ENCODE measurements around the gene KANTR. TPM values are rescaled to one million over a fixed set of nuclear protein-coding genes. Genes with fewer than 3 reads are reported as not detected.

KANTR gene
- total RNA-seq, 1 donor from 2014 or later, result 8.2 TPM

DNA sequence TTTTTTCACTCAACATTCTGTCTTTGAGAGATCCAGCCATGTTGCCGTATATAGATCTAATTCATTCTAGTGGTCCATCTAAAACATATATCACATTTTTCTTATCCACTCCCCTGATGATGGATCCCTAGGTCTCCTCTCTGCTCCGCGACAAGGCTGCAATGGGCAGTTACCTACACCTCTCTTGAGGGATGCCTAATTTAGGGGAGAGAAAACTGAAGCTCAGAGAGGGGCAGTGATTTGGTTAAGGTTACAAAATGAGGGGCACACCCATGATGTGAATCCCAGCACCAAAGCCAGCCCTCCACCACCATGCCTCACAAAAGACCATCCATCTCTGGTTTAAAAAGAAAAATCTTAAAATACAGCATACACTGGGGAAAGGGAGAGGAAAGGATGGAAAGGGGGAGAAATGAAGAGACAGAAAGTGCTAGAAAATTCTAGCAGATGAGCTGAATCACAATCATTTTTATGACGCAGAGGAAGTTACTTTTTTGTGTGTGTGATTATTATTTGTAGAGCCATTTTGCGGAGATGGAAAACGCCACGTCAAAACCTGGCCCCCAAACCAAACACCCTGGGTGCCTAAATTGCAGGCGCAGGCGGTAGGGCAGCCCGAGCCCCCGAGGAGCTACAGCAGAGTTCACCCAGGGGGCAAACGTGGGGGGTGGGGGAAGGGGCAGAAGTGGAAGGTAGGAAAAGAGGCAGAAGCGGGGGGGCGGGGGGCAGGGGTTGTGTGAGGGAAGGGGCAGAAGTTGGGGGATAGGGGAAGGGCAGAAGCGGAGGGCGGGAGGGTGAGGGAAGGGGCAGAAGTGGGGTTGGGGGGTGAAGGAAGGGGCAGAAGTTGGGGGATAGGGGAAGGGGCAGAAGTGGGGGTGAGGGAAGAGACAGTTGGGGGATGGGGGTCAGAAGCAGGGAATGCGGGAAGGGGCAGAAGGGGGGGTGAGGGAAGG is 13.0 kb upstream of the KANTR start:
- no peak for DNase-seq (ENCODE audit: extremely low read depth, low read depth, low spot score)

DNA sequence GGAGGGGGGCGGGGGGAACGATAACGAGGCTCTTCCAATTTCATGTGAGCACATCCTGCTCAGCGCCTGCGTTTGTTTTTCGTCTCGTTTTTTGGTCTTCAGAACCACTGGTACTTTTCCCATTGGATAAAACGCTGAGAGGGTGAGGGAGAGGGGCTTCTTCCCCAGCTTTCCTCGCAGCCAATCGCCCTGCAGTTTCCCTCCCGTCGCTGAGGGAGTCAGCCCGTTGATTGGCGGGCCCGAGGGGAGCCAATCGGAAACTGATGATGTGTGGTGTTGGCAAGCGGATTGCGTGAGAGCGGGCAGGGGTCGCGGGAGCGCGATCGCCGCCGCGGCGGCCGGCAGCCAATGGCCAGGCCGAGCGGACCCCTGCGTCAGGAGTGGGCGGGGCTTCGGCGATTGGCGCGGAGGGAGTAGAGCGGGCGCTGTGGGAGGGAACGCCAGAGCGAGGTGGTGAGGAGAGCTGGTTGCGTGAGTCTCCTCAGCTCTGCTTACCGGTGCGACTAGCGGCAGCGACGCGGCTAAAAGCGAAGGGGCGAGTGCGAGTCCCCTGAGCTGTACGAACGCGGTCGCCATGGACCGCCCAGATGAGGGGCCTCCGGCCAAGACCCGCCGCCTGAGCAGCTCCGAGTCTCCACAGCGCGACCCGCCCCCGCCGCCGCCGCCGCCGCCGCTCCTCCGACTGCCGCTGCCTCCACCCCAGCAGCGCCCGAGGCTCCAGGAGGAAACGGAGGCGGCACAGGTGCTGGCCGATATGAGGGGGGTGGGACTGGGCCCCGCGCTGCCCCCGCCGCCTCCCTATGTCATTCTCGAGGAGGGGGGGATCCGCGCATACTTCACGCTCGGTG is 11.8 kb upstream of the KANTR start, which contains the start of gene TSPYL2:
Gene TSPYL2 (plus strand): TSS at position 443 of the 848 bp plus-strand sequence. CDS start 132 bp downstream, at position 575.
- peak; percentile 48 for DNase-seq (ENCODE audit: extremely low read depth, low read depth, low spot score)

DNA sequence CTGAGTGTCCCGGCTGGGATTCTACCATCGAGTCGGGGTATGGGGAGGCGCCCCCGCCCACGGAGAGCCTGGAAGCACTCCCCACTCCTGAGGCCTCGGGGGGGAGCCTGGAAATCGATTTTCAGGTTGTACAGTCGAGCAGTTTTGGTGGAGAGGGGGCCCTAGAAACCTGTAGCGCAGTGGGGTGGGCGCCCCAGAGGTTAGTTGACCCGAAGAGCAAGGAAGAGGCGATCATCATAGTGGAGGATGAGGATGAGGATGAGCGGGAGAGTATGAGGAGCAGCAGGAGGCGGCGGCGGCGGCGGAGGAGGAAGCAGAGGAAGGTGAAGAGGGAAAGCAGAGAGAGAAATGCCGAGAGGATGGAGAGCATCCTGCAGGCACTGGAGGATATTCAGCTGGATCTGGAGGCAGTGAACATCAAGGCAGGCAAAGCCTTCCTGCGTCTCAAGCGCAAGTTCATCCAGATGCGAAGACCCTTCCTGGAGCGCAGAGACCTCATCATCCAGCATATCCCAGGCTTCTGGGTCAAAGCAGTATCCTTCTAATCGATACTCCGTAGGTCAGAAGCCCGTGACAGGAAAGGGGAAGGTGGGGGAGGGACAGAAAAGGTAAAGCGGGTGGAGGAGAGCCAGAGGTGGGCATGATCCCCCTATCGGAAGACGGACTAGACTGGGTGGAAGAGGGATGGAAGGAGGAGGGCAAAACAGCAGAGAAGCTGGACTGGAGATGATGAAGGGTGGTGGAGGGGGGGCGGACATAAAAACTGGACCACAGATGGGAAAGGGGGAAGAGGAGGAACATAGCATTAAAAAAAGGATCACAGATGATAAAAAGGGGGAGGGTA is 10.9 kb upstream of the KANTR start:
- no peak for DNase-seq (ENCODE audit: extremely low read depth, low read depth, low spot score)

DNA sequence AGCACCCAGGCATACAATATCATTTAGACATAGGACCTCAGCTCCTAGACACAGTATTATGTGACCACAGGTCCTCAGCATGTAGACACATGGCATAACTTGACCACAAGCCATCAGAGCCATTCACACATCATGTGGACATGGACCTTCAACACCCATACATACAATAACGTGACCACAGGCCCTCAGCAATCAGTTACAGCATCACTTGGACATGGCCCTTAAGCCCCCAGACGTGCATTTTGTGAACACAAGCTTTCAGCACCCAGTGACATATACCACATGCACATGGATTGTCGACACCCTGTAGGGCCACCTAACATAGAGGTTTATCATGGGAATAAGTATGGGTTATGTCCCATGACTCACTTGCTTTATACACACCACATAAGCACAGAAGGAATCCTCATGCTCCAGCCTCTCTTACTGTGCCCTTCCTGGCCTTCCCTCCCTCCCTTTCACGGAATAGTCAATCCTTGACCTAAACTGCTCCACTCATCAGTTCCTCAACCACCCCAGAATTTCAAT is 9.8 kb upstream of the KANTR start:
- DNase-seq (ENCODE audit: extremely low read depth, low read depth, low spot score), result no peak

DNA sequence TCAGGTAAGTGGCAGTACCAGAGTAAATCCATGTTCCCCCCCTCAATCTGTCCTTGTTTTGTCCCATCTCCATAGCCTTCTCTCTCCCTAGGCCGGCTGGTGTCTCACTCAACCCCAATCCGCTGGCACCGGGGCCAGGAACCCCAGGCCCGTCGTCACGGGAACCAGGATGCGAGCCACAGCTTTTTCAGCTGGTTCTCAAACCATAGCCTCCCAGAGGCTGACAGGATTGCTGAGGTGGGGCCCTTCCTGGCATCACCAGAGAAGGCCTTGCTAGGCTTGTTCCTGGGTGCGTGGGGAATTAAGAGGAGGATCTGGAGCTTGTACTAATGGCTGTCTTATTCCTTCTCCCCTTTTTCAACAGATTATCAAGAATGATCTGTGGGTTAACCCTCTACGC is 9.1 kb upstream of the KANTR start:
- DNase-seq (ENCODE audit: extremely low read depth, low read depth, low spot score), result no peak

DNA sequence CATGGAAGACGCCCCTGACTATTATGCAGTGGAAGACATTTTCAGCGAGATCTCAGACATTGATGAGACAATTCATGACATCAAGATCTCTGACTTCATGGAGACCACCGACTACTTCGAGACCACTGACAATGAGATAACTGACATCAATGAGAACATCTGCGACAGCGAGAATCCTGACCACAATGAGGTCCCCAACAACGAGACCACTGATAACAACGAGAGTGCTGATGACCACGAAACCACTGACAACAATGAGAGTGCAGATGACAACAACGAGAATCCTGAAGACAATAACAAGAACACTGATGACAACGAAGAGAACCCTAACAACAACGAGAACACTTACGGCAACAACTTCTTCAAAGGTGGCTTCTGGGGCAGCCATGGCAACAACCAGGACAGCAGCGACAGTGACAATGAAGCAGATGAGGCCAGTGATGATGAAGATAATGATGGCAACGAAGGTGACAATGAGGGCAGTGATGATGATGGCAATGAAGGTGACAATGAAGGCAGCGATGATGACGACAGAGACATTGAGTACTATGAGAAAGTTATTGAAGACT is 8.2 kb upstream of the KANTR start:
- DNase-seq (ENCODE audit: extremely low read depth, low read depth, low spot score), result no peak

DNA sequence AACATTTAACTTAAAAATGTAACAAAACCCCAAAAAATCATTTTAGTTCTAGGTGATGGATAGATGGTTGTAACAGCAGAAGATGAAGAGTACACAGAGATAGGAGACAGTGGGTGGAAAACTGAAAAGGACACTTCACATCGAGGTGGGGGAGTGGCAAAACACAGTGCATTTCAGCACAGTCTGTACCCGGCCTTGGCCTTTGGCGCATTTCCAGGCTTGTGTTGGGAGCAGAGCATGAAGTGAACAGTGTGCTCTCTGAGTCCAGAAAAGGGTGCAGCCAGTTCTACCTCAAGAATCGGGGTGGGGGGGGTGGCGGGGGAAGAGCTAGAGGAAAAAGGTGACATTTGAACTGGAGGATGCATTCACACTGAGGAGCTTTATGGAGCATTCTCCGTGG is 7.5 kb upstream of the KANTR start:
- no peak for DNase-seq (ENCODE audit: extremely low read depth, low read depth, low spot score)

DNA sequence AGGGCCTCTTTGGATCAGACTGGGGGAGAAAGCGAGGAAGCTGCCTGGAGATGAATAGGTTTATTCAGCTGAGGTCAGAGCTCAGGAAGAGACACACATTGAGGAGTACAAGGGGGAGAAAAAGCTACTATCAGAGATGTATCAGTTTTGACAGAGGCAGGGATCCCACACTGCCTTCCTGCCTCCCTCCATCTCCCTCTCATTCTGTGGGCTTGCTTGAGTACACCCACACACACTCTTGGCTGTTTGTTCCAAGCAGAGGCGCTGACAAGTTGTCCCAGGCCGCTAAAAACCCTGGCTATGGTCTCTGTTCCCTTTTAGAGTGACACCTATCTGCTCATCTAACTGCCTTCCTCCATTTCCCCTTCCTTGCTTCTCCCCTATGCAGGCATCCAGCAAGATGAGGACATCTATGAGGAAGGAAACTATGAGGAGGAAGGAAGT is 6.5 kb upstream of the KANTR start:
- DNase-seq (ENCODE audit: extremely low read depth, low read depth, low spot score), result no peak

DNA sequence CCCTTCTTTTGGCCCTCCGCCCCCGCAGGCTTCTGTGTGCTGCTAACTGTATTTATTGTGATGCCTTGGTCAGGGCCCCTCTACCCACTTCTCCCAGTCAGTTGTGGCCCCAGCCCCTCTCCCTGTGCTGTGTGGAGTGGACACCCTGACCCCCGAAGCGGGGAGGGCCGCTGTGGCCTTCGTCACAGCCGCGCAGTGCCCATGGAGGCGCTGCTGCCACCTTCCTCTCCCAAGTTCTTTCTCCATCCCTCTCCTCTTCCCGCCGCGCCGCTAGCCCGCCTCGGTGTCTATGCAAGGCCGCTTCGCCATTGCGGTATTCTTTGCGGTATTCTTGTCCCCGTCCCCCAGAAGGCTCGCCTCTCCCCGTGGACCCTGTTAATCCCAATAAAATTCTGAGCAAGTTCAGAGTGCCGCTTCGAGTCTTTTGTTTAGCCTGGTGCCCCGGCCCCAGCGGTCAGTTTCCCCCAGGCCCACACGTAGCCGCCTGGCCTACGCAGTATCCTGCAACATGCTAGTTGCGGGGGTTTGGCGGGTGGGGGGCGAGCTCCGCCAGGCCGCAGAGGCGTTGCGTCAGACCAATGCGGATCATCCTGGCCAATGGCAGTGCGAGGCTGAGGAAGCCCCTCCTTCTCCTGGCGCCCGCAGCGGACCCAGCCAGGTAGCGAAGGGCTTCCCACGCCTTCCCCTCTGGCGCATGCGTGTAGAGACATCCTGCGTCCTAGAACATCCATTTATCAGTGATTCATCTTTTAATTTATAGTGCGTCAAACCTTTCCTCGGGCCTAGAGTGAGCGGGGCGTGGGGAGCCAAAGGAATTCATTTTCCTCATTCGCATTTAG is 5.6 kb upstream of the KANTR start:
- no peak for DNase-seq (ENCODE audit: extremely low read depth, low read depth, low spot score)

DNA sequence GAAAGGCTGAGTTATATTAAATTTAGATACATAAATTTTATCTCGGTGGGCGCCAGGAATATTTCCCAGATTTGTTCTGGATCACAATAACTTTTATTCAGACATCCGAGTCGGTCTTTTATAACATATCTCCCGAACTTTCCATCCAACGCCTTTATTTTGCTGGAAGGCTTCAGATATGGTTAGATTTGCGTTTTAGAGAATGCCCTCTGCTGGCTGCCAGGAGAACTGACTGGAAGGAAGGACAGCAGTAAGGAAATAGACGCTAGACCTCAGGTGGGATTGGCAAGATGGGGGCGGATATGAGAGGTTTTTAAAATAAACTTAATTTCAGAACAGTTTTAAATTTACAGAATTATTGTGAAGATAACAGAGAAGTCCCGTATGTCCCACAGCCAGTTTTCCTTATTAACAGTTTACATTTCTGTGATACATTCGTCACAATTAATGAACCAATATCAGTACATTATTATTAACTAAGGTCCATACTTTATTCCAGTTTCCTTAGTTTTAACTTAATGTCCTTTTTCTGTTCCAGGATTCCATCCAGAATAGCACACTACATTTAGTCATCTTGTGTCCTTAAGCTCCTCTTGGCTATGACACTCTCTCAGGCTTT is 4.6 kb upstream of the KANTR start:
- DNase-seq (ENCODE audit: extremely low read depth, low read depth, low spot score), result no peak

DNA sequence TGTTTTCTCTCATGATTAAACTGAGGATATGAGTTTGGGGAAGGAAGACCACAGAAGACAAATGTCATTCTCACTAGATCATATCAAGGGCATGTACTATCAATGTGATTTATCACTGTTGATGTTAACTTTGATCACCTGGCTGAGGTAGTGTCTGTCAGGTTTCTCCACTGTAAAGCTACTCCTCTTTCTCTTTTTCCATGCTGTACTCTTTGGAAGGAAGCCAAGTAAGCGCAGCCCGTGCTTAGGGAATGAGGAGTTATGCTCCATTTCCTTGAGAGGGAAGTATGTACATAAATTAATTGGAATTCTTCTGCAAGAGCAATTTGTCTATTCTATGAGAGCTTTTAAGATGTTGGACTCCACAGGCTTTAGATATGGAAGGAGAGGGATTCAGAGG is 4.0 kb upstream of the KANTR start:
- no peak for DNase-seq (ENCODE audit: extremely low read depth, low read depth, low spot score)

DNA sequence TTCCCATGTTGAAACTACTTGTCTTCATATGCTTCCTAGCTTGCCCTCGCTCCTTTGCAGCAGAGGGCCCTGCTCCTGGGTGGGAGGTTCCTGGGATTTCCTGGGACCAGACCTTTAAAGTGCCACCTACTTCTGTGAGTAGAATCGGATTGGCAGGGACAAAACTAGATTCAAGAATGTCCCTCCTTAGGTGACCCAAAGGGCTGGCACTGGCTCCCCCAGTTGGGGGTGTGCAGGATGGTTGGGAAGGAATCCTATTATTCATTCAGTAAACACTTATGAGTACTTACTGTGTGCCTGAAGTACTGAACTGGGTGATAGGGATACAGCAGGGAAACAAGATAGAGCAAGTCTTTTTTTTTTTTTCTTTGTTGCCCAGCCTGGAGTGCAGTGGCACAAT is 2.6 kb upstream of the KANTR start:
- DNase-seq (ENCODE audit: extremely low read depth, low read depth, low spot score), result no peak

DNA sequence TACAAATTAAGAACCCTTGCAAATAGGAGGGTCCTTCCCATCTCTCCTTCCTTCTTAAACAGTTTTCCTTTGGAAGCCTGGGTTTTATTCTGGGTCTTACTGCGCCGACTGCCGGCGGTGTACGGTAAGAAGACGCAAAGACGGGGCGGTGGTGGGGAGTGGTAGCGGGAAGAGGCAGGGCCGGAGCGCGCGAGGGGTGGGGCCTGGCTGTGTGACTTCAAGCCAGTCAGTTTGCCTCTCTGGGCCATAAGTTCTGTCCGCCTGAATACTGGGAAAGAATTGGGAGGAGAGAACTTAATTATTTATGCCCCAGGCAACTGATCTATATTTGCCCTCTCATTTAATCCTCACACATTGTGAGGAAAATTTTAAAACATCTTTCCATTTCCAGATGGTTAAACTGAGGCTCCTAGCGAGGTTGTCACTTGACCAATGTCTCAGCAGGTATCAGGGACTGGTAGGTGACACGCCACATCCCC is 726 bp upstream of the KANTR start:
- DNase-seq (ENCODE audit: extremely low read depth, low read depth, low spot score), result no peak

DNA sequence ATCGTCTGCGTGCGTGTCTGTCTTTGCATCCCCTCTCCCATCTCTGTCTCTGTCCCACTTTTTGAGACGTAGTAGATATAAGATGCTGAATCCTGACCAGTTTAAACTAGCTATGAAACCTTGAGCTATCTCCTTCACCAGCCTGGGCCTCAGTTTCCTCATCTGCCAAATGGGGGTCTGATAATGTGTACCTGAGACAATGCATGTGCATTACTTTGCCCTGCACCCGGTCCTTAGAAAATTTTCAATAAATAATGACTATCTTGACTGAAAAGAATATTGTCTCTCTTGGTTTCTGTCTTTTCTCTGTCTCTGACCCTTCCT is 602 bp downstream of the KANTR start:
- no peak for DNase-seq (ENCODE audit: extremely low read depth, low read depth, low spot score)

DNA sequence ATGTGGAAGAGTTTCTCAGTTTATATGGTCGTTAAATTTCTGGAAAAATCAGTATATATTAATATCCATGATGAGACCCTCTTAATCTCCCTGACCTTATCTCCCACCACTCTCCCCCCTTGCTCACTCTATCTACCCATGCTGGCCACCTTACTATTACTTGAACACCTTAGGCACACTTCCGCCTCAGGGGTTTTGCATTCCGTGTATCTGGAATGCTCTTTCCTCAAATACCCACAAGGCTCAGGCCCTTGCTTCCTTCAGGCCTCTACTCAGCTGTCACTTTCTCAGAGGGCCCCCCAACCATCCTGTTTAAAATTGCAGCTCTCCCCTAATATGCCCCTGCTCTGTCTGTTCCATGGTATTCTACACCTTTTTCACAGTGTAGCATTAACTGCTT is 1.9 kb downstream of the KANTR start:
- no peak for DNase-seq (ENCODE audit: extremely low read depth, low read depth, low spot score)

DNA sequence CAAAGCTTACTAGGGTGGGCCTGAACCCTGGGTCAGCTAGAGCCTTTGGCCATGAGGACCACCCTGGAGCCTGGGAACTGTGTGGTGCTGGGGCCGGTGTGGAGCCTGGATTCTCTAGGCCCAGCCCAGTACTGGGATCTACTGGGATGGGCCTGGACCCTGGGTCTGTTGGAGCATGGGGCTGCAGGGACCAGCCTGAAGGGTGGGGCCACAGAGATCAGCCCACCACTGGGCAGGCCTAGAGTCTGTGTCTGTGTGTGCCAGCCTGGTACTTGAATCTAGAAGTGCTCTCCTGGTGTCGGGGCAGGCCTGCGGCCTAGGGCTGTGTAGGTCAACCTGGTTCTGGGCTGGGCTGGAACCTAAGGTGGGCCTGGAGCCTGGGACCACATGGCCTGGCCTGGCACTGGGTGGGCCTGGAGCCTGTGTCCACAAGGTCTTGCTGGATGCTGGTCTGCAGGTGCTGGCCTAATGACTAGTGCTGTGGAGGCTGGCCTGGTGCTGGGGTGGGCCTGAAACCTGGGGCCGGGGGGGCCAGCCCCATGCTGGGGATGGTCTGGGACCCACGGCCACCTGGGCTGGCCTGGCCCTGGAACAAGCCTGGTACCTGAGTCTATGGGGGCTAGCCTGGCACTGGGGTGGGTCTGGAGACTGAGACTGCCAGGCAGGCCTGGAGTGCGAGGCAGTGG is 21.1 kb downstream of the KANTR start:
- DNase-seq (ENCODE audit: extremely low read depth, low read depth, low spot score), result no peak

DNA sequence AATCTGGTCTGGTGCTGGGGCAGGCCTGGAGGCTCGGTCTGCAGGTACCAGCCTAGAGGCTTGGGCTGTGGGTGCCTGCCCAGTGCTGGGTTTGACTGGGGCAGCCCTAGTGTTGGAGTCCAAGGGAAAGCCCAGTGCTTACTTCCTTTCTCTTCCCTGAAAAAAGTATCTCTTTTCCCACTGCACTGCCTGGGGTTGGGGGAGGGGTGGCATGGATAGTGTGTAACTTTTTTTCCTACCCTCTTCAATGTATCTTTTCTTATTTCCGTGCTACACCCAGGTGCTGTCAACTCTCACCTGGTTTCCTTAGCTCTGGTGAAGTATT is 21.6 kb downstream of the KANTR start:
- no peak for DNase-seq (ENCODE audit: extremely low read depth, low read depth, low spot score)

DNA sequence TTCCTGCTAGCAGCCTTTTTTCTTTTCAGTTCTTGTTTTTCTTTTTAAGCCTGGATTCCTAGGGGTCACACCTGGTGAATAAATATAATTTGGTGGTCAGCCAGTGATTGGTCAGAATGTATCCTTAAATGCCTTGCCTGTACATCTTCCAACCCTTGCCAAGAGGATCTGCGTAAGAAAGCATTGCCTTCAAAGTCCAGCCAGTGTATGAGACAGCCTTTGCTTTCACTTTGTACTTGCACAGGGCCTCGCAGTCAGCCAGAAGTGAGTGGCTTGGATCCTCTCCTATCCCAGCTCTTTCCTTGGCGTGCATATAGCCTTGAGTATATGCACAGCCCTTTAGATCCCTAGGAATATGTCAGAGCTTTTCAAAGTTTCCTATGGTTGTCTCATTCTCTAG is 22.2 kb downstream of the KANTR start:
- no peak for DNase-seq (ENCODE audit: extremely low read depth, low read depth, low spot score)

All from glomerular endothelial cell (primary cell).